UCSD-AML1 (cell line): ENCODE data around the gene FLT1.

Experiments
- DNase-seq: peaks from one replicate; lab custom pipeline; 2025; ENCODE audit not compliant: unreplicated experiment; lab: John Stamatoyannopoulos, UW

FLT1 gene

GRCh38 chr13:28258417-28258816 lies 236.5 kb downstream of the FLT1 start:
- DNase-seq, result no peak

- no peak for DNase-seq
Observed at GRCh38 chr13:28257305-28257704, 237.6 kb downstream of the FLT1 start.

- DNase-seq, result no peak
Observed at GRCh38 chr13:28252547-28252946, 242.4 kb downstream of the FLT1 start.

GRCh38 chr13:28251466-28251865 lies 243.5 kb downstream of the FLT1 start:
- DNase-seq, result no peak

GRCh38 chr13:28250542-28250941 lies 244.4 kb downstream of the FLT1 start:
- no peak for DNase-seq
